ENCODE measurements around the gene LAMA2. TPM values are rescaled to one million over a fixed set of nuclear protein-coding genes. Genes with fewer than 3 reads are reported as not detected.

Gene LAMA2
- total RNA-seq, 2 donors from 2014 or later, result 7.0 to 14.4 TPM

- ATAC-seq, result no peak
- intact Hi-C loops (cut with DNase I, micrococcal nuclease), result no loop called here
- no peak for DNase-seq
These were observed 96.1 kb downstream of the LAMA2 start for GRCh38 chr6:128979071-128979470.

DNA sequence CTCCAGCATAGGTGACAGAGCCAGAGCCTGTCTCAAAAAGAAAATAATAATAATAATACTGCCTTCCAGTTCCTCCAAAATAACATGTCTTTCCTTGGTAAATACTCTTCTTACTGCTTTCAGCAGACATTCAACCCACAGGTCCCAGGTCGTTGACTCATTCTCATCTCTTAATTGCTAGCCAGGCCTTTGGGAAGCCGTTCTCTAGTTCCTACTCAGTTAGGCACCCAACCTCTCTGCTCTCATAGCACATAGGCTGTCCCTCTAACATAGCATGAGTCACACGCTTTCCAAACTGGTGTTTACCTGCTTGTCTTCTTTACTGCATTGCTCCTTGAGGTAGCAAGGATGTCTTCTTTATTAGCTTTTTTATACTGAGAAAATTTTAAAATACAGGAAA lies 98.8 kb downstream of the LAMA2 start:
- no peak for ATAC-seq
- intact Hi-C loops (cut with DNase I, micrococcal nuclease), result no loop called here
- no peak for DNase-seq

DNA sequence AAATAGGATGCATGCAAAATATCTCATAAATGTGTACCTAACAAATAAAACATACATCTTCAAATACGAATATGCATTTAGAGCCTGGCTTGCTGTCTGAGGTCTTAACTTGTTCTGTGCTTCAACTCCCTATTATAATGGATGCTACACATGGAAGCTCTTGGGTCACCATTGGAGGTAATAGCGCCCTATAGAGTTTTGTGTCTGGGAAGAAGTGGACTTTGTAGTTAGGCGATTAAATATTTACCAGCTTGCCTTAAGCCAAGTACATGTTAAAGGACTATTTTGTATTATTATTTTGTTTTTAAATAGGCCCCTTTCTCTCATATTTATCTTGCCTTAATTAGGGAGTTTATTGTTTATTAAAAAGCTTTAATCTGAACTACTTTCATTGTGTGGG lies 107.4 kb downstream of the LAMA2 start:
- DNase-seq (no peak), ATAC-seq (no peak)
- intact Hi-C loops (cut with DNase I, micrococcal nuclease), result no loop called here

DNA sequence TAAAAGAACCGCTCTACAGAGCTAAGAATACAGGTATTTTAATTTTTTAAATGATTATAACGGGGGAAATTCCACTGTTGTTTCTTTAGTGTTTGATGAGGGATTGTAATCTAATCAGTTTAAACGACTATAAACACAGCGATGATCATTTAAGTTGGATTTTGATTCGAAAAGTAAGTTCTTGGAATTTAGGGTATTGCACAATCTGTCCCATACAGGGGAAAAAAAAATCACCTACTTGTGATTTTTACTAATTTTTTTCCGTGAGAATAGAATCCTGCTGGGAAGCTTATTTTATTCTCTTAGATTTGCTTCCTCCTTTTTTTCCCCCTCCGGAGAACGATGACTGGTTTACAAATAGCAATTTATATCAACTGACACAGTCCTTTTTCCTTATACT lies 108.0 kb downstream of the LAMA2 start:
- no peak for DNase-seq
- ATAC-seq, result no peak
- intact Hi-C loops (cut with DNase I, micrococcal nuclease), result no loop called here

- ATAC-seq (no peak), DNase-seq (no peak)
- intact Hi-C loops (cut with DNase I, micrococcal nuclease), result no loop called here
These were observed 110.2 kb downstream of the LAMA2 start for GRCh38 chr6:128993166-128993565.

DNA sequence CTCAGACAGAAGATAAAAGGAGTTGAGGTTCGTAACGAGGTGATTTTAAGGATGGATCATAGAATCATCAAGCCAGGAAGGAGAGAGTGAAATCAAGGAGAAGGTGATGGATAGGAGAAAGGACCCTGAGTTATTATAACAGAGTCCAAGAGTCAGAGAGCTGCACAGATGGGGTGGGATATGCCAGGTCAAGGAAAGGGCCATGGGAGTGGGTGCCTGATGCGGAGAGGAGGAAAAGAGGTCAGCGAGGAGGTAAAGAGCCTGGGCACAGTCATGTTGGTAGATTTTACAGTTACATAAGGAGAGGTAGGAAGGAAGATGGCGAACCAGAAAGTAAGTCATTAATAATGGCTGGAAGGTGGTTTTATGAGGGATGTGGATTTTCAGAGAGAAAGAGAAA lies 114.9 kb downstream of the LAMA2 start:
- DNase-seq (no peak), ATAC-seq (no peak)
- intact Hi-C loops (cut with DNase I, micrococcal nuclease), result no loop called here

- ATAC-seq (no peak), DNase-seq (no peak)
- intact Hi-C loops (cut with DNase I, micrococcal nuclease), result no loop called here
These were observed 124.0 kb downstream of the LAMA2 start for GRCh38 chr6:129006724-129007514.

DNA sequence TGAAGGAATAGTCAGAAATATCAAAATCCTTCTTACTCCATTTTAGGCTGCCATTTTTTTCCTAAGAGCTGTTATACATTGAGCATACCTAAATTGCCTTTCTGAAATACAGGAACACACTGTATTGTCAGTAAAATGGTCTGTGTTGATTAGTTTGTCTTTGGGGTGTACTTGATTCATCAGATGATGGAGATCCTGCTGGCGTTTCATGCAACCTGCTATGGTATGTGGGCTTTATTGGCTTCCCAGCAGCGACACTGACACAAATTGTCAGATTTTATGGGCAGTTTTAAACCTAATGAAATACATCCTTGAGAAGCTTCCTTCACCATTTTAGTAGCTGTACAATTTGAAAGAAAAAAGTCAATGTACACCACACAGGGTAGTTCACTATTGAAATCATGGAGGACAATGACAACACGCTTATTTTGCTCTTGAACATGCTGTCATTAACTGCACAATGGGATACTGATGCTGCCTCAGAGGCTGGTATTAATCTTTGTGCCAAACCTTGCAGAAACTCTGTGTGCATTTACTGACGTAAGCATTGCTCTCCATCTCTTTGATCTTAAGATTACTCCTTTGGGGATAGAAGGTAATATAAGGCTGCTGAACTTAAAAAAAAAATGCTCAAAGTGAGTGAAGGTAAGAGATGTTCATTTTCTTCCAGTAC lies 124.9 kb downstream of the LAMA2 start:
- ATAC-seq, result no peak

DNA sequence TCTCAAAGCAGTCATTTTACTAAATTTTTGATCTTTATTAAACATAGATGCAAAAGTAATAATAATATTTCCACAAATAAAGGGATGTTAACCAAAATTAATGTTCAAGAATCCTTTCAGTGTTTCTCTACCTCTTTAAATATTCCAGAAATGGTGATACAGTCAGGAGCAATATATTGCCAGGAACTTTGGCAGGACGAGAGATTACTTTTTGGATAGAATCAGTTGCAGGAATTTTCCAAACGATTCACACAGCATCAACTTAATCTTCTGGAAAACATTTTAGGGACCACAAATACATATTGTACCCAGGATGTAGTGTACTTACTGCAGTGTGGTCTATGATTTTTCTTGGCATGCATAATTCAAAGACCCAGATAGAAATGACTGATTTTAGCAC lies 125.7 kb downstream of the LAMA2 start:
- ATAC-seq, result no peak
- intact Hi-C loops (cut with DNase I, micrococcal nuclease), result no loop called here
- DNase-seq, result no peak

More for the DNA sequence above, 124.9 kb downstream of the LAMA2 start:
- DNase-seq, result no peak
- intact Hi-C loops (cut with DNase I, micrococcal nuclease), result no loop called here

GRCh38 chr6:129009851-129010250 lies 126.9 kb downstream of the LAMA2 start:
- DNase-seq, result no peak
- intact Hi-C loops (cut with DNase I, micrococcal nuclease), result no loop called here
- ATAC-seq, result no peak

DNA sequence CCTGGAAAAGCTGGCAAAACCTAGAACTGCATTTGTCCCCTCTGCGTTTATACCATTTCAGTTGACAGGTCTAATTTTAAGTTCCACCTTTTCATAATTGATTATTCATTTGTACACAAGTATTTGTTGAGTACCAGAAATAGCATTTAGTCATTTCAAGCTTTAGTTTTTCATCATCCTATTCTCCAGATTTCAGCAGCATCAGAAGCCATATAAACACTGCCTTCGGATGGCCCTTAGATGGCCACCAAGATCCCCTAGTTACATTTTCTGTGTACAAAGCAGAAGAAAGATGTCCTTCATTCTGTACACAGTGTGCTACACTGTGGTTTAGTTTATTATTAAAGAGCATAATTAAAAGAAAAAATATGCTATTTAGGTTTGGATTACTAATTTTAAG lies 131.4 kb downstream of the LAMA2 start:
- no peak for DNase-seq
- ATAC-seq, result no peak
- intact Hi-C loops (cut with DNase I, micrococcal nuclease), result no loop called here

- DNase-seq (no peak), ATAC-seq (no peak)
- intact Hi-C loops (cut with DNase I, micrococcal nuclease), result no loop called here
These were observed 132.8 kb downstream of the LAMA2 start for GRCh38 chr6:129015721-129016120.

DNA sequence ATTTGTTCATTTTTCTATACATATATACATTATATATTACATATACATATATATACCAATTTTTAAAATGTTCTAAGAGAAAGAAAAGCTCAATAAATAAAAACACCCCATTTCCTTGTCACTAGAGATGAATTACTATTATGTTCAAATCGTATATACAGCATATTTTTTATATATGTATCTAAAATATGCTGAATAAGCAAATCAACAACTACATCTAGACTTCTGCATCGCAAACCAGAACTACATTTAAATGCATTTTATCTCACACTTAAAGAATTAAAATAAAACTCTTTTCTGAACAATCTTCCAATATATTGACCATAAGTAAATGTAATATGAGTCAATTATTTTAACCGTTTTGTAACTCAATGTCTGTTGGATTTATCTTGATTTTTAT lies 133.9 kb downstream of the LAMA2 start:
- no peak for ATAC-seq
- intact Hi-C loops (cut with DNase I, micrococcal nuclease), result no loop called here
- no peak for DNase-seq

GRCh38 chr6:129022011-129022553 lies 139.1 kb downstream of the LAMA2 start:
- DNase-seq (no peak), ATAC-seq (no peak)
- intact Hi-C loops (cut with DNase I, micrococcal nuclease), result no loop called here

DNA sequence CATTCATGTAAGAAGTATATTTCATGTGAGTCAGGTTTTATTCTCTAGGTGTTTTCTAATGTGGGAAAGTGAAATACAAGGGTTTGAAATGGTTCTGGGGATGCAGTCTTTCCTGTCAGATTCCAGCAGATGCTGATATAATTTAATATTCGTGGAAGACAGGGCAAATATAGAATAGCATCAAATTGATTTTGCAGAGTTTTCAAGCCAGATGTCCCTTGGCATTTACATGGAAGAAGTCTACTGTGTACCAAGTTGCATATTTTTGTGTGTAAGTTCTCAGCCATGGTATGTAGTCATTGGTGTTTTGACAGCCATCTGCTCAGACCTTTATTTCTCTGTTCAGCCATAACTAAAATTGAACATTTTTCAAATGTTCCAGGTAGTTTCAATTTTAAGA lies 143.7 kb downstream of the LAMA2 start:
- ATAC-seq (no peak), DNase-seq (no peak)
- intact Hi-C loops (cut with DNase I, micrococcal nuclease), result no loop called here

- intact Hi-C loops (cut with DNase I, micrococcal nuclease), result no loop called here
- no peak for DNase-seq
These were observed 146.8 kb downstream of the LAMA2 start for GRCh38 chr6:129029778-129030177.

GRCh38 chr6:129030215-129030614 lies 147.3 kb downstream of the LAMA2 start:
- intact Hi-C loops (cut with DNase I, micrococcal nuclease), result no loop called here
- DNase-seq, result no peak
- ATAC-seq, result no peak

More at GRCh38 chr6:129029778-129030177, 146.8 kb downstream of the LAMA2 start:
- no peak for ATAC-seq

GRCh38 chr6:129031051-129031599 lies 148.2 kb downstream of the LAMA2 start:
- no peak for DNase-seq
- ATAC-seq, result no peak
- intact Hi-C loops (cut with DNase I, micrococcal nuclease), result no loop called here

DNA sequence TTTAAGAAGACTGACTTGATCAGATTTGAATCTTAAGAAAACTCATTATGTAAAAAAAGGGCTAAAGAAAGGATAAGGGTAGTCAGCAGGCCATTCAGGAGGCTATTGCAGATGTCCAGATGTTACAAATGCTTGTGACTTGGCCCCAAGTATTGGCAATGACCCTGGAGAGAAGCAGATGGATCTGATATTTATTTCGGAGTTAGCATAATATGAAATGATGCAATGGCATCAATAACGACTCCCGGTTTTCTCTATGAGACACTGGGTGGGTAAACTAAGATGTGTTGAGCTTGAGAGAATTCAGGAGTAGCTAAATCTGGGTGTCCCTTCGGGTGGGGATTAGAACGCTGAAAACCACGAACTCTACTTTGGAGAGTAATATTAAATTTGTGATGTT lies 149.7 kb downstream of the LAMA2 start:
- no peak for DNase-seq
- intact Hi-C loops (cut with DNase I, micrococcal nuclease), result no loop called here
- no peak for ATAC-seq

DNA sequence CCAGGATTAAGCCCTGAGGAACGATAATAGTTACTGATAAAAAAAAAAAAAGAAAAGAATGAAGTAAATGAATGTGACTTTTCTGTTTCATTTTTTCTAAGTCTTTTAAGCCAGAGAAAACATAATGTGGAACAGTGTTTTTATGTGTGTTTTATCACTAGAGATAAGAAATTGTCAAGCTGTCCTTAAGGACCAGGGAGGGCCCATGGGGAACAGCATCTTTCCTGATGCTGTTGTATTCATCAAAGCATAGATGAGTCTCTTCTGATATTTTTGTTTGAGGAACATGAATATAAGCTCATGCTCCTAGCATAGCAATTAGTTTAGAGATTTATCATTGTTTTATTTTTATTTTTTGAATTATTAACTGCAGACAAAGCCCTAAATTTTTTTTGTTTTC lies 150.2 kb downstream of the LAMA2 start:
- intact Hi-C loops (cut with DNase I, micrococcal nuclease), result no loop called here
- ATAC-seq, result no peak

More for the DNA sequence above, 150.2 kb downstream of the LAMA2 start:
- DNase-seq, result no peak
